ENCODE measurements around the gene HERC2.

DNA sequence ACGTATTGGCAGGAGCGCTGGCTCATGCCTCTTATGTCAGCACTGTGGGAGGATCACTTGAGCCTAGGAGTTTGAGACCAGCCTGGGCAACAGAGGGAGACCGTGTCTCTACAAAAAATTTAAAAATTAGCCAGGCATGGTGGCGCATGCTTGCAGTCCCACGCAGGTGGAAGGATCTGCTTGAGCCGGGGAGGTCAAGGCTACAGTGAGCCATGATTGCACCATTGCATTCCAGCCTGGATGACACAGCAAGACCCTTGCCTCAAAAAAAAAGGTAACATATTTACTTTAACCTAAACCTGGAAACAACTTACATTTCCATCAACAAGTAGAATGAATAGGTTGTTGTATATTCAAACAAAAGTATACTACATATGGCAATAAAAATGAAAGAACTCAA, 78.1 kb downstream of the HERC2 start:
- TF ChIP-seq, protein P1, sequence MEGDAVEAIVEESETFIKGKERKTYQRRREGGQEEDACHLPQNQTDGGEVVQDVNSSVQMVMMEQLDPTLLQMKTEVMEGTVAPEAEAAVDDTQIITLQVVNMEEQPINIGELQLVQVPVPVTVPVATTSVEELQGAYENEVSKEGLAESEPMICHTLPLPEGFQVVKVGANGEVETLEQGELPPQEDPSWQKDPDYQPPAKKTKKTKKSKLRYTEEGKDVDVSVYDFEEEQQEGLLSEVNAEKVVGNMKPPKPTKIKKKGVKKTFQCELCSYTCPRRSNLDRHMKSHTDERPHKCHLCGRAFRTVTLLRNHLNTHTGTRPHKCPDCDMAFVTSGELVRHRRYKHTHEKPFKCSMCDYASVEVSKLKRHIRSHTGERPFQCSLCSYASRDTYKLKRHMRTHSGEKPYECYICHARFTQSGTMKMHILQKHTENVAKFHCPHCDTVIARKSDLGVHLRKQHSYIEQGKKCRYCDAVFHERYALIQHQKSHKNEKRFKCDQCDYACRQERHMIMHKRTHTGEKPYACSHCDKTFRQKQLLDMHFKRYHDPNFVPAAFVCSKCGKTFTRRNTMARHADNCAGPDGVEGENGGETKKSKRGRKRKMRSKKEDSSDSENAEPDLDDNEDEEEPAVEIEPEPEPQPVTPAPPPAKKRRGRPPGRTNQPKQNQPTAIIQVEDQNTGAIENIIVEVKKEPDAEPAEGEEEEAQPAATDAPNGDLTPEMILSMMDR (IDR thresholded peaks at IDR 0.05) = no peak
- no peak for TF ChIP-seq POLR2AphosphoS5 (IDR thresholded peaks at IDR 0.05)
- TF ChIP-seq POLR2A (IDR thresholded peaks at IDR 0.05) = no peak
- TF ChIP-seq EP300 (IDR thresholded peaks at IDR 0.05) = no peak

Measured in sigmoid colon (tissue), 4 donors.